ENCODE results near the gene ZNF689.
"Not testable (repeated sequence)": the region's sequence is repeated elsewhere in the genome, so short reads cannot be mapped to it uniquely, and the experiment has no call there.

The ZNF689 gene

DNA sequence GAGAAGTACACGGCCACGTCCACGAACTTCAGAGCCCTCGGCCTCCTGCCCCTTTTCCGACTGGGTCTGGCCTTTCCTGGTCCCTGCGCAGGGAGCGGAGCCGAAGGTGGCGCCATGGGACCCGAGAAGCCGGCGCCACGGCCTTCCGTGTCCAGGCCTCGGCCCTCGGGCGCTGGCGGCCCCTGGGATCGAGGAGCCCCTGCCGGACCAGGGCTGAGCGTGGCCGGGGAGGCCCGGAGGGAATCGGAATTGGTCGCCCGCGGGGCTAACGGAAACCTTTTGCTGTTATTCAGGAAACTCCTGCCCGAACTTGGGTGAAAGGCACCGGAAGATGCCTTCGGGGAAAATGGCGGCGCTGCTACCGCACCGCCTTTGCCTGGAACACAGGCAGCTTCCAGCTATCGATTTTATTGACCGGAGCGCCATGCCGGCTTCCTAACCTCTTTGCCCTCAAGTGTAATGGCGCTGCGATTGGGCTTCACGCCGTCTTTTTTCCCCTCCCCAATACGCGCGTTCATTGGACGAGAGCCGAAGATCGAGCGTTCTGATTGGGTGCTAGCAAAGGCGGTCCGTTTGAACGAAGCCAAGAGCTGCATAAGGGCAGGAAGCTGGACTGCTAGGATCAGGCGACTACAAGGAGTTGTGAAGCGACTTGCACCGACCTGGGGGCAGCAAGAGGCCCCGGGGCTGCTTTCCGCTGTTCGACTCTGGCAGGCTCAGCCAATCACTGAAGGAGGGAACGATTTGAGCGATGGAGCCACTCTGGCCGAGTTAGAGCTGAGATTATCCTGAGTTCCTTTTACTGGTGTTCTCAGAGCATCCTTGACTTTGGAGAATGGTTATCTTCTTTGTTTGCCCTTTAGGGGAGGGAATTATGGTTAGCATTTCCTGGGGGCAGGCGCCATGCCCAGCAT is at the start of gene ZNF689:
Gene ZNF689 (minus strand): TSS at position 464 of the 914 bp plus-strand sequence. CDS start 348 bp downstream, at position 116.
- DNase-seq (ENCODE audit: low read depth) = peak; percentile 87

- no peak for DNase-seq (ENCODE audit: low read depth)
Measured at GRCh38 chr16:30658731-30659506, 48.7 kb upstream of the ZNF689 start.

- peak; percentile 99 for DNase-seq (ENCODE audit: low read depth)
Measured at GRCh38 chr16:30657866-30658730, 47.9 kb upstream of the ZNF689 start, which contains the start of gene FBRS. FBRS (plus strand) TSS chr16:30658431; CDS start chr16:30659519, 1,088 bp downstream.

DNA sequence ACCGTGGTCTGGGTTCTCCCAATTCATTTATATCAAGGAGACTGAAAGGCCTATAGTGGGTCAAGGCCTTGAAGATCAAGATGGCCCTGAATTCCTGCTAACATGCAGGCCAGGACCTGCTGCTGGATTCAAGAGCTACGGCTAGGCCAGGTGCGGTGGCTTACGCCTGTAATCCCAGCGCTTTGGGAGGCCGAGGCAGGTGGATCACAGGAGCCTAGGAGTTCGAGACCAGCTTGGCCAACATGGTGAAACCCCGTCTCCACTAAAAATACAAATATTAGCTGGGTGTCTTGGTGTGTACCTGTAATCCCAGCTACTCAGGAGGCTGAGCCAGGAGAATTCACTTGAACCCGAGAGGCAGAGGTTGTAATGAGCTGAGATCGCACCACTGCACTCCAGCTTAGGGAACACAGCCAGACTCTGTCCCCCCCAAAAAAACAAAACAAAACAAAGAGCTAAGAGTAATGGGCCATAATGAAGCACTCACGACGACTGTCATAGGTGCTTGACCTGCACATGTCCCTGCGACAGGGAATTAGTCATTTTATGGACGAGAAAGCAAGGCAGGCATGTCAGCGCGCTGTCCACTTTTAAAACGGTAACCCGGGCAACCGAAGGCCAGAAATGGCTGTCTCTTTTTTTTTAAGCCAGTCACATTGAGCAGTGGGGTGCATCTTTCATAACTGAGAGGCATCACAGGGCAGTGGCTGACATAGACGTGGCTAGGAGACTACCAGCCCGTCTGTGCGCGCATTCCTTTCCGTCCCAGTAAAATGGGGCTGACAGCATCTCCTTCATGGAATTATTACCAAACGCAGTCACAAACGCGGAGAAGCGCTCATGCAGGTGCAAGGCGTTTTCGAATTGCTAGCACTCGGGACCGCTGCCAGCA is 47.0 kb upstream of the ZNF689 start:
- DNase-seq (ENCODE audit: low read depth) = no peak

GRCh38 chr16:30656388-30656787 is 46.2 kb upstream of the ZNF689 start:
- DNase-seq (ENCODE audit: low read depth) = no peak

DNA sequence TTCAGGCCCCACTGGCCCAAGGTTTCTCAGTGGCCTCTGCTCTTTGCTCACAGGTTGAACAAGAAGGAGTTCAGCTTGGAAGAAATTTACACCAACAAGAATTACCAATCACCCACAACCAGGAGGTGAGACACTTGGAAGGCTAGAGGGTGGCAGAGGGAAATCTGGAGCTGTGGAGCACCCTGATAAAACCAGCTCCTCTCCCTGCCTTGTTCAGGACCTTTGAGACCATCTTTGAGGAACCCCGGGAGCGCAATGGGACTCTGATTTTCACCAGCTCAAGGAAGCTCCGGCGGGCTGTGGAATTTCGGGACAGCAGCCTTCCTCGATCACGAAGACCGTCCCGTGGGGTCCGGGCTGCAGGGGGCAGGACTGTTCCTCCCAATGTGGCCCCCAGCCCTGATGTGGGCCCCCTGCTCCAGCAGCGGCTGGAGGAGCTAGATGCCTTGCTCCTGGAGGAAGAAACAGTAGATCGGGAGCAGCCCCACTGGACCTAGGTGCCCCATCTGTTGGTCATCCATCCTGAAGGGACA is 45.7 kb upstream of the ZNF689 start:
- DNase-seq (ENCODE audit: low read depth) = no peak

GRCh38 chr16:30654856-30655255 is 44.7 kb upstream of the ZNF689 start:
- no peak for DNase-seq (ENCODE audit: low read depth)

- DNase-seq (ENCODE audit: low read depth) = no peak
Measured at GRCh38 chr16:30652718-30653117, 42.5 kb upstream of the ZNF689 start.

DNA sequence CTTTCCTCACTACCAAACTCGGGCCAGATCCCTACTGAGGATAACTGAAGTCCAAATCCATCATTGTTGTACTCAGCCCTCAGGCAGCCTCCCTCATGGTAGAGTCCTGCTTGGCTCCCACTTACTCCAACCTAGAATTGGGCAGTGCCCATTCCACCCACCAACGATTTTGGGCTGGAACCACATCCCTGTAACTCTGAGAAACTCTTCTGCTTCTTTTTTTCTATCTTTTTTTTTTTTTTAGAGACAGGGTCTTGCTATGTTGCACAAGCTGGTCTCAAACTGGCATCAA is 41.8 kb upstream of the ZNF689 start:
- no peak for DNase-seq (ENCODE audit: low read depth)

DNA sequence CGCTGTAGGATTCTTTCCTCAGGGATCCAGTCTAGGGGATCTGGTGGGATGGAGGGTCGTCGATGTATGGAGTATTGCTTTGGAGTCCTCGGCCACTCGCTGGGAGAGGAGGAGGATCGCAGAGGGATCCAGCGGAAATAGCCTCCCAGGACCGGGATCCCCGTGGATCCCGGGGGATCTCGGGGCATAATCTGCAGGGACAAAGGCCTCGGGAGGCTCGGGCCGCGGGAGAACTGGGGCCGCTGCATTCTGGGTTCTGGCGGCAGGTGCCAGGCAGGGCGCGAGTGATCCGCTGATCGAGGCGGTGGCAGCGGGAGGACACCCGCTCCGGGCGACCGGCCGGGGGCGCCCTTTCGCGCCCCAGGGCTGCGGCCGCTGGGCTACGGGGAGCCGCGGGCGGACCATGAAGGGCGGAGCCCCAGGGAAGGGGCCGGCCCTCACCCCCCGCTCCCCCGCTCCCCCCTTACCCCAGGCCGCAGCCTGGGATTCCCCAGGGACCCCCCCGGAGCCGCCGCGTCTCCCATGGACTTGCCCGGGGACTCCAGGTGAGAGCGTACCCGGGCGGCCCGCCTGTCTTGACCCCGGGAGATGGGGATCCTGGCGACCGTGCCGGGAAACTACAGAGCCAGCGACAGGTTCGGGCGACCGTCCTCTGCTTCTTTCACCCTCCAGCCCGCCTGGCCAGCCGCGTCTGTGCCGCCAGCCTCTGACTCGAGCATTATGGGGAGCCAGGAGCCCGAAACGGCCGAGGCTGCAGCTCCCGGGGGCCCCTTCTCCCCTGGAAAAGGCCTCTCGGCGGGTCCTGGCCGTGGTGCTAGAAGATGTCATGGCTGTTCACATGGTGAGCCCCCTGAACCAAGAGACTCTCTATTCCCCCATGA is 41.2 kb upstream of the ZNF689 start:
- peak; percentile 72 for DNase-seq (ENCODE audit: low read depth)

GRCh38 chr16:30650369-30651123 is 40.4 kb upstream of the ZNF689 start, which contains the start of gene PRR14:
PRR14 (plus strand) TSS chr16:30650960; CDS start chr16:30651646, 686 bp downstream.
- peak; percentile 96 for DNase-seq (ENCODE audit: low read depth)

- peak; percentile 11 for DNase-seq (ENCODE audit: low read depth)
Measured at GRCh38 chr16:30649725-30650368, 39.7 kb upstream of the ZNF689 start.

- no peak for DNase-seq (ENCODE audit: low read depth)
Measured at GRCh38 chr16:30647274-30647571, 37.0 kb upstream of the ZNF689 start.

- no peak for DNase-seq (ENCODE audit: low read depth)
Measured at GRCh38 chr16:30645727-30646126, 35.5 kb upstream of the ZNF689 start.

DNA sequence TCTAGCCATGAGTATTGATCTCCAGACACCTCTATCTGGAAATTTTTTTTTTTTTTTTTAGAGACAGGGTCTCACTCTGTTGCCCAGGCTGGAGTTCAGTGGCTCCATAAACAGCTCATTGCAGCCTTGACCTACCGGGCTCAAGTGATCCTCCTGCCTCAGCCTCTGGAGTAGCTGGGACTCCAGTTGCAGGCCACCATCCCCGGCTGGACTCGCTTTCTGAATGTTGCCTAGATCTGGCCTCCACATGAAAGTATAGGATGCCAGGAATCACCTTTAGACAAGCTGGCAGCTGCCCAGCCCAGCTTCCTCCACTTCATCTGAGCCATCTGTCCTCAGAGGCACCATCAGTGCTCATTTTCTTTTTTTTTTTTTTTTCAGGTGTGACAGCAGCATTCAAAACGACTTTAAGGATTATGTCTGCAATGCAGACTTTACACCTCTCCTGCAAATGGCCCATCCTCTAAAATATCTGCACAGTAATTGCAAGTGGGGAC is 34.2 kb upstream of the ZNF689 start:
- DNase-seq (ENCODE audit: low read depth) = no peak

- DNase-seq (ENCODE audit: low read depth) = no peak
Measured at GRCh38 chr16:30641378-30641982, 31.3 kb upstream of the ZNF689 start.

- DNase-seq (ENCODE audit: low read depth) = no peak
Measured at GRCh38 chr16:30637944-30638343, 27.8 kb upstream of the ZNF689 start.

GRCh38 chr16:30637139-30637538 is 26.9 kb upstream of the ZNF689 start:
- DNase-seq (ENCODE audit: low read depth) = not testable (repeated sequence)

Measured in stimulated activated CD8-positive, alpha-beta memory T cell treated with anti-CD3 and anti-CD28 coated beads, Interleukin-4, amount 100 ng/mL, for 24 hours (primary cell).